Measurements from ENCODE around the gene AGPAT4. TPM values are rescaled to one million over a fixed set of nuclear protein-coding genes. Genes with fewer than 3 reads are reported as not detected.

The AGPAT4 gene
- total and polyA plus RNA-seq, 3 donors from 2014 or later: 5.4 to 7.2 (median 6.4) TPM

GRCh38 chr6:161137320-161137719, 136.5 kb downstream of the AGPAT4 start:
- Histone ChIP-seq H3K4me3 (no peak overlapping the region), H3K4me1 (no peaks in the 10 kb centered on the region), H3K9me3 (no peaks in the 10 kb centered on the region), H3K36me3 (ENCODE audit: low read depth, missing control alignments) (no peaks in the 10 kb centered on the region), H3K27ac (no peak overlapping the region), H3K27me3 (no peaks in the 10 kb centered on the region)
- intact Hi-C loops (cut with DNase I; ENCODE audit: low total_unique reads): no loop called here
- WGBS, 2 donors: 95 to 97% methylated on average over 11 of the region's 11 CpGs
- TF ChIP-seq, protein P1, sequence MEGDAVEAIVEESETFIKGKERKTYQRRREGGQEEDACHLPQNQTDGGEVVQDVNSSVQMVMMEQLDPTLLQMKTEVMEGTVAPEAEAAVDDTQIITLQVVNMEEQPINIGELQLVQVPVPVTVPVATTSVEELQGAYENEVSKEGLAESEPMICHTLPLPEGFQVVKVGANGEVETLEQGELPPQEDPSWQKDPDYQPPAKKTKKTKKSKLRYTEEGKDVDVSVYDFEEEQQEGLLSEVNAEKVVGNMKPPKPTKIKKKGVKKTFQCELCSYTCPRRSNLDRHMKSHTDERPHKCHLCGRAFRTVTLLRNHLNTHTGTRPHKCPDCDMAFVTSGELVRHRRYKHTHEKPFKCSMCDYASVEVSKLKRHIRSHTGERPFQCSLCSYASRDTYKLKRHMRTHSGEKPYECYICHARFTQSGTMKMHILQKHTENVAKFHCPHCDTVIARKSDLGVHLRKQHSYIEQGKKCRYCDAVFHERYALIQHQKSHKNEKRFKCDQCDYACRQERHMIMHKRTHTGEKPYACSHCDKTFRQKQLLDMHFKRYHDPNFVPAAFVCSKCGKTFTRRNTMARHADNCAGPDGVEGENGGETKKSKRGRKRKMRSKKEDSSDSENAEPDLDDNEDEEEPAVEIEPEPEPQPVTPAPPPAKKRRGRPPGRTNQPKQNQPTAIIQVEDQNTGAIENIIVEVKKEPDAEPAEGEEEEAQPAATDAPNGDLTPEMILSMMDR (IDR thresholded peaks at IDR 0.05): no peak
- TF ChIP-seq POLR2A (IDR thresholded peaks at IDR 0.05): no peak
- DNase-seq: no peak

GRCh38 chr6:161136655-161137054, 137.2 kb downstream of the AGPAT4 start:
- WGBS, 2 donors: 87 to 91% methylated on average over 8 to 11 of the region's 11 CpGs

GRCh38 chr6:161135695-161136591, 137.9 kb downstream of the AGPAT4 start:
- no peak for DNase-seq
- no peak overlapping the region for H3K4me3 ChIP-seq
- no peaks in the 10 kb centered on the region for H3K4me1 ChIP-seq
- 83 to 86% methylated on average over 23 of the region's 23 CpGs for WGBS, 2 donors
- H3K27ac ChIP-seq: no peak overlapping the region
- intact Hi-C loops (cut with DNase I; ENCODE audit: low total_unique reads): no loop called here
- H3K36me3 ChIP-seq (ENCODE audit: low read depth, missing control alignments): no peaks in the 10 kb centered on the region
- H3K9me3 ChIP-seq: no peaks in the 10 kb centered on the region
- H3K27me3 ChIP-seq: no peaks in the 10 kb centered on the region
- TF ChIP-seq, protein P1 (IDR thresholded peaks at IDR 0.05): no peak
- no peak for TF ChIP-seq POLR2A (IDR thresholded peaks at IDR 0.05)

More at GRCh38 chr6:161136655-161137054, 137.2 kb downstream of the AGPAT4 start:
- TF ChIP-seq POLR2A (IDR thresholded peaks at IDR 0.05): no peak
- TF ChIP-seq, protein P1 (IDR thresholded peaks at IDR 0.05): no peak
- DNase-seq: no peak
- no peaks in the 10 kb centered on the region for H3K36me3 ChIP-seq (ENCODE audit: low read depth, missing control alignments)
- no peaks in the 10 kb centered on the region for H3K9me3 ChIP-seq
- no peaks in the 10 kb centered on the region for H3K4me1 ChIP-seq
- no peak overlapping the region for H3K4me3 ChIP-seq
- intact Hi-C loops (cut with DNase I; ENCODE audit: low total_unique reads): no loop called here
- no peaks in the 10 kb centered on the region for H3K27me3 ChIP-seq
- no peak overlapping the region for H3K27ac ChIP-seq

DNA sequence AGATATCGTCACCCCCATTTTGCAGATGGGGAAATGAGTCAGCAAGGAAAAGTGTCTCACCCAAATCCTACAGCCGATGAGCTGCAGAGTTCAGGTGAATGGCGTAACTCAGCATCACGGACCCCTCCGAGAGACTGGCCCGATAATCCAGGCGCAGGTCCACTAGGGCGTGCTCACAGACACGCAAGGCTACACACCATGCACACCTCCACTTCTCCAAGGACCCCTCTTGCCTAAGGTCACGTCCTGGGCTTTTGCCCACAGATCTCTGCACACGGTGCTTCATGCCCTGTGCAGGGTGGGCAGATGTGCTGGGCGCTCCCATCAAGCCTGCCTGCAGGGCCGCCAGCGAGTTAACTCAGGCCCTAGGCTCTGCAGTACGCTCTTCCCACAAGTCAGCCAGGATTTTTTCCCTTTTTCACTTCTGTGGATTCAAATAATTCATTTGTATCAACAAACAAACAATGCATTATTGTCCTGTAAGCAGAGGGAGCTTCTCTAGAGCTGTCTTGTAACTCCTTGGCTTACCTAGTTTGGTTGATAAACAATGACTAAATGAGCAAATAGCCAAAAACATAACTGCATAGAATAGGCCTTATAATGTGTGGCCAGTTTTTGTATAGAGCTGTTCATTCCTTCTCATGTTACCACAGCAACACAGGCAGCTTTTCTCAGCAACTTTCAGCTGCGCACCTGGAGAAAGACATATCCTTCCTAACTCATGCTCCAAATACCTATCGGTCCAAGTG, 139.1 kb downstream of the AGPAT4 start:
- intact Hi-C loops (cut with DNase I; ENCODE audit: low total_unique reads): no loop called here

More for the DNA sequence above, 139.1 kb downstream of the AGPAT4 start:
- no peaks in the 10 kb centered on the region for H3K9me3 ChIP-seq
- no peaks in the 10 kb centered on the region for H3K36me3 ChIP-seq (ENCODE audit: low read depth, missing control alignments)
- 86 to 96% methylated on average over 17 of the region's 17 CpGs for WGBS, 2 donors
- H3K27ac ChIP-seq: no peak overlapping the region
- H3K4me3 ChIP-seq: no peak overlapping the region
- no peaks in the 10 kb centered on the region for H3K27me3 ChIP-seq
- no peaks in the 10 kb centered on the region for H3K4me1 ChIP-seq
- DNase-seq: no peak
- TF ChIP-seq, protein P1 (IDR thresholded peaks at IDR 0.05): no peak
- no peak for TF ChIP-seq POLR2A (IDR thresholded peaks at IDR 0.05)

Measured in testis (tissue), 3 donors.